Measurements from ENCODE around the gene PLEKHH1.

DNA sequence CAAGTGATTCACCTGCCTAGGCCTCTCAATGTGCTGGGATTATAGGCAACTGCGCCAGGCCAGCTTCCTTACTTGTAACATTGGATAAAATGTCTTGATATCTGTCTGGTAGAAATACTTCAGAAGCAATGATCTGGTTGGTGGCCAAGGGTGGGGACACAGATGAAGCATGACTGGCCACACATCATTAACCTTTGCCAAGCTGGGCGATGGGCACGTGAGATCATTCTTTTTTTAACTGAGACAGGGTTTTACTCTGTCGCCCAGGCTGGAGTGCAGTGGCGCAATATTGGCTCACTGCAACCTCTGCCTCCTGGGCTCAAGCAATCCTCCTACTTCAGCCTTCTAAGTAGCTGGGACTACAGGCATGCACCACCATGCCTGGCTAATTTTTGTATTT is 31.1 kb downstream of the PLEKHH1 start:
- TF ChIP-seq CTCF (IDR thresholded peaks at IDR 0.05; ENCODE audit: insufficient read depth, low read depth, low read length) (no peak), EZH2 (IDR thresholded peaks at IDR 0.05; ENCODE audit: insufficient read depth, low read length) (no peak)
